NCI-H1048 (cell line): Measurements from ENCODE around the gene TBX20.

ENCODE experiments used
- DNase-seq: peaks from one replicate; lab custom pipeline; 2025; lab: John Stamatoyannopoulos, UW

TBX20 gene

GRCh38 chr7:35253710-35254495 is at the start of gene TBX20:
Gene TBX20, minus strand, starts transcription at chr7:35254100. Its CDS starts 480 bp downstream, at chr7:35253620.
- DNase-seq: no peak

DNA sequence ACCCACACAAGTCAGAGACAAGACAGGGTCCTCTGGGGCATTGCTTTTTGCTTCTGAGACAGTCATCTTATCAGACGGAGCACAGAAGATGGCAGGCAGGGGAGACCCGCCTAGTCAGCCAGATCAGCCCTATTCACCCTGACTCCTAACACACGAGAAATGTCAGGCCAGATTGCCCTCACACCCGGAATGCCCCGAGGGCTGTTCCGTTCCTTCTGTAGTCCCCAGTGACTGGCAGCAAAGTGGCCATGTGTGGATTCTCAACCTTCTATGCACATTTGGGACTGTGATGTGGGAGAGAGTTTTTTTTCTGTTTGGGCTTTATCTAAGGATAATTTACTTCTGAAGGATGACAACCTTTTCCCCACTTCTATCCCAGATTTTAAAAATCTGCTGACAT is 35.5 kb upstream of the TBX20 start:
- DNase-seq: no peak

DNA sequence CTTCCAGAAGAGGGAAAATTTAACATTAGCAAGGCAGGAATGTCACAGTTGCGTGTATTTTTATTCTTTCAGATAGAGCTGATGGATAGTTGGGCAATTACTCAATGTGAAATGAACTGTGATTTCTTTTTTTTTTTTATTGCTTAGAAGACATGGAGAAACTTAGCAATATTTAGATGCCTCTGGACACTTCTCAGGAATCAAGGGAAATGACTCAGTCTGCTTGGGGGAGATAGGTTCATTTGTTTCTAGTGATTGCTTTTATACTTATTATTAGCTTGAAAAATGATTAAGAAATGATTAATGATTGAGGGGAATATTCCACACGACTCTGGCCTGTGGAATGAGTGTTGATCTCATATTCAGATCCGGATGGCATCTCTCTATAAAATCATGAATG is 33.1 kb upstream of the TBX20 start:
- DNase-seq: no peak

GRCh38 chr7:35286422-35286821 is 32.5 kb upstream of the TBX20 start:
- DNase-seq: no peak

- no peak for DNase-seq
Measured at GRCh38 chr7:35285799-35286198, 31.9 kb upstream of the TBX20 start.

- DNase-seq: no peak
Measured at GRCh38 chr7:35280902-35281301, 27.0 kb upstream of the TBX20 start.

GRCh38 chr7:35277359-35277758 is 23.5 kb upstream of the TBX20 start:
- DNase-seq: no peak

DNA sequence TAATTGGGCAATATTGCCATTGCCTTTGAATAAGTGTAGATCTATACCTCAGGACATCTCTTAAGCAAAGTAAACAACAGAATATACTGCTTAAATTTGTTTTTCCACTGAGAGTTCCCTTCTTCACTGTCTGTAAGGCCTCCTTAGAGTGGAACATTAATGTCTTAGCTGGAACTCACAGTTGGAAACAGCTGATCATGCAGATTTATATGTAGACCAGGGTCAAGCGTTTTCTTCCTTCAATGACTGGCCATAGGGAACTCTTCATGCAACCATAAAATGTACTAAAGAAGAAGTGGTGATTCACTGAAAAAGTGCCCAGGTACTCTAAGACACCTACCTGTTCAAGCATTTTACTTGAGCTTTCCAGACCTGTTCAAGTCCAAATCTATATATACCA is 18.3 kb upstream of the TBX20 start:
- no peak for DNase-seq

DNA sequence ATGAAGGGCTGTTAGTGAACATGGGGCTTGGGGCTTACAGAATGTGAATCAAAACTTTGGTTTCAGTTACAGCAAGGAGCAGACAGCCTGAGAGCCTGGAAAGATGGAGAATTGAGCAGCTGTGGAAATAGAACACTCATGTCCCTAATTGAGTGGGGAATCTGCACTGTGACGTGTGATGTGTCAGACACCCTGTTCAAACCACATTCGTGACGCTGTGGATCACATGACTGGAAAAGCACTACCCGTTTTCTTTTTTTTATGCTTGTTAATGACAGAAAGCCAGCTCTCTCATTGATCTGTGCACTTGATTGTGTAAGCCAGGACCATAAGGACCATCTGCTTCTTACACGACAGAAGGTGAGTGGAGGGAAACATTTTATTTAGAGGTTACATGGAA is 15.1 kb upstream of the TBX20 start:
- no peak for DNase-seq

- DNase-seq: no peak
Measured at GRCh38 chr7:35267411-35267810, 13.5 kb upstream of the TBX20 start.

DNA sequence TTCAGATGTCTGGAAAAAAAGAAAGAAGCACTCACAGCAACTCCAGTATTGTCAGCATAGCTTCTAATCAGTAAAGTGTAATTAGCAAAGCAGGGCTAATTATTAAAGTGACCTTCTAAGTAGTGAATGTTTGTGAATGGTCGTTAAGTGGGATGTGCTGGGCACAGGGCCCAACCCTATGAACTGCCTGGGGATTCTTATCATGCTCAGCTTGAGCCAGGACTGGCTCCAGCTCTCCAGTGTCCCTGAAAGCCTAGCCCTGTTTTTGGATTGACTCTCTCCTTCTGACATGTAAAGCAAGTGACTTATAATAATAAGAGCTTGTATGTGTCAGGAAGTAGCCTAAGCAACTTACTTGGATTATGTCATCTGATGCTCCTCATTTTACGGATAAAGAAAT is 9.5 kb upstream of the TBX20 start:
- DNase-seq: no peak

DNA sequence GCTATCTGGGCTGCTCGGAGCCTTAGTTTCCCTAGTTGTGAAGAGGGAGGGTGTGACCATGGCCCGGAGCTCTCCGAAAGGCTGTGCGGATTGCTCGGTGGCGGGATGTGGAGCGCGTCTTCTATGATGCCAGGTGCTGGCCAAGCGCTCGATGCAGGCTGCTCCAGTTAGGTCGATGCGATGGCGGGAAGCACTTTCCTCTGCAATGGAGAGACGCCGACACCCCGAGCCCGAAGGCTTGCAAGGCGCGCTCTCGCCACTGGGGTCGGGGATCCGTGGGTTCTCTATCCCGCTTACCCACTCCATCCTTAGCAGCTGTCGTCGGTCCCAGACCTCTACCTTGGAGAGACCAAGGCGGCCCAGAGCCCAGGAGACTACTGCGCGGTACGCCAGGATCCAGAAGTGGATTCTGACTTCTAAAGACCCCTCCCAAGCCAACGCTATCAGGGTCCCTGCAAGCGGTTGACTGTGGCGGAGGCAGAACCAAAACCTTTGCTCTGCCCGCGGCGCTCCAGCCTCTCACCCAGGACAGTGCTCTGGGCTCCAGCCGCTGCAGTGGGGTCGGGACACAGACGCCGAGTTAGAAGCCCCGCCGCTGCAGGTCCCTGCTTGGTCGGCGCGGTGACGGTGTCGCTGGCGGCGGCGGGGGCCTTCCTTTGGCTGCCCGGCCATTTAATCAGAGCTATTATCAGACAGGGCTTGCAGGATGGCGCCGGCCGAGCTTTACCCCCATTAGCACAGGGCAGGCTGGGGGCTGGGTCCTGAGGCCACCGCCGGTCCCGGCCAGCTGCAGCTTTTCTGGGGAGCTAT is 7.8 kb upstream of the TBX20 start:
- no peak for DNase-seq

GRCh38 chr7:35261041-35261440 is 7.1 kb upstream of the TBX20 start:
- no peak for DNase-seq

- DNase-seq: no peak
Measured at GRCh38 chr7:35260246-35260645, 6.3 kb upstream of the TBX20 start.

- DNase-seq: no peak
Measured at GRCh38 chr7:35259523-35259908, 5.6 kb upstream of the TBX20 start.

DNA sequence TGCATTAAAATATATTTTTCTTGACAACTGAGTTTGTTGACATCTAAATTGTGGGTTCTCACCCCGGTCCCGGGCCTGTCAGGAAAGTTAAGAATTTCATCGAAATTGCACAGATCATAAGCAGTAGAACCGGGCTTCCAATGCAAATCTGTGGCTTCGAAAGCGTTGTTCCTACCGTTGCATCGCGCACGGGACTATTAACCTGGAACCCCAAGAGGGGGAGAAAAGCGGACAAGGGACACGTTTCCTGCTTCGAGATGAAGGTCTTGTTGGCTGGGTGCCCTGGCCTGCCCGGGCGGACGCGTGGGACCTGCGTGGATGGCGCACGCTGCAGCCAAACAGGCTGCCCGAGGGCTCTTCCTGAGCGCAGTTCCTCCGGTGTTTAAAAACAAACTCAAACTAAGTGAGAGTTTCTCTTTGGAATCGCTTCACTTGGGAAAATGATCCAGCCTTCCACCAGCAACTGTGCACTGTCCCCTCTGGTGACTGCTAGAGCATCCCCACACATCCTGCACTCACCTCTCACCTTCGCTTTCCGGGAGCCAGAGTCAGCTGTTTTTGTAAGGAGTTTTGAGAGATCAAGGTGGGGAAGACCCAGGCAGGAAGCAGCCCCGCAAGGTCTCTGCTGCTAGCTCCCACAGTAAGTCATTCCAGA is 5.1 kb upstream of the TBX20 start:
- DNase-seq: no peak

- DNase-seq: no peak
Measured at GRCh38 chr7:35258125-35258867, 4.4 kb upstream of the TBX20 start.

- DNase-seq: no peak
Measured at GRCh38 chr7:35257251-35258124, 3.6 kb upstream of the TBX20 start.

GRCh38 chr7:35256256-35257175 is 2.6 kb upstream of the TBX20 start:
- no peak for DNase-seq
